BJ (cell line): ENCODE measurements around the gene MTMR2. TPM values are rescaled to one million over a fixed set of nuclear protein-coding genes. Genes with fewer than 3 reads are reported as not detected.

Experiments used
- CTCF ChIA-PET: fragments of 350-600 bp; formaldehyde crosslinking; extraction: SDS; loops from one replicate; lab custom pipeline; 2021; ENCODE audit warnings: antibody characterized with exemption, inconsistent platforms; lab: Yijun Ruan, JAX
- POLR2A ChIA-PET: fragments of 300-600 bp; sonication (Branson Sonifier 250); formaldehyde crosslinking; extraction: SDS; loops from one replicate; lab custom pipeline; 2021; ENCODE audit warnings: antibody characterized with exemption; lab: Charles Lee
- DNase-seq: peaks from one replicate; pipeline ENCODE4 v3.0.0-alpha.2; 2011; ENCODE audit warnings: low read depth
- H3K27me3 ChIP-seq: 2 replicates; pipeline ENCODE4 v1.6.0; 2011; ENCODE audit warnings: low read length; ENCODE audit not compliant: control insufficient read depth, insufficient read depth
- H3K36me3 ChIP-seq: 2 replicates; pipeline ENCODE4 v1.5.1; 2011; ENCODE audit warnings: low read length; ENCODE audit not compliant: control insufficient read depth, insufficient read depth
- H3K4me3 ChIP-seq: 2 replicates; pipeline ENCODE4 v1.5.1; 2011; ENCODE audit warnings: low read depth, mild to moderate bottlenecking, control low read depth, low read length
- polyA plus RNA-seq: library from polyadenylated mRNA; depleted of rRNA; stranded (reverse); fragments of >200 nt; gene quantifications from 2 replicates; pipeline ENCODE4 v1.2.3, GENCODE V29; 2011
- TF ChIP-seq, protein P1 (sequence below): IDR thresholded peaks from 2 replicates; pipeline ENCODE4 v1.5.1; 2011; ENCODE audit warnings: low read depth, mild to moderate bottlenecking, control low read depth, inconsistent platforms, low read length, moderate library complexity; ENCODE audit not compliant: insufficient read depth

The MTMR2 gene
- polyA plus RNA-seq, 1 experiment = 19.3 TPM

DNA sequence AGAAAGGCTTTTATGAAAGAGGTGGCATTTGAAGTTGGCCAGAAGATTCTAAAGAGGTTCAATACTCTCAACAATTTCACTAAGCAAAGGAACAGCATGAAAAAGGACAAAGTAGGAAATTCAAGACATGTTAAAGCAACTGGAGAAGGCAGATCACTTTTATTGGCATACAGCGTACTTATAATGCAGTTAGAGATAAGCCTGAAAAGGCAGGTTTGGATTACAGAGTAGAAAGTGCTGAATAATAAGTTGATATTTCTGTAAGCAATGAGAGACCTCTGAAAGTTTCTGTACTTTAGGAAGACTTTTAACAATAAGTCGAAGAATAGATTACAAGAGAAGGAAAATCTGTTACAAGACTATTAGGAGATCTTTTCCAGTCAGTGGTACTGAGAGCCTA, 25.1 kb downstream of the MTMR2 start:
- CTCF ChIA-PET = no interaction called here
- POLR2A ChIA-PET = no interaction called here
- TF ChIP-seq, protein P1, sequence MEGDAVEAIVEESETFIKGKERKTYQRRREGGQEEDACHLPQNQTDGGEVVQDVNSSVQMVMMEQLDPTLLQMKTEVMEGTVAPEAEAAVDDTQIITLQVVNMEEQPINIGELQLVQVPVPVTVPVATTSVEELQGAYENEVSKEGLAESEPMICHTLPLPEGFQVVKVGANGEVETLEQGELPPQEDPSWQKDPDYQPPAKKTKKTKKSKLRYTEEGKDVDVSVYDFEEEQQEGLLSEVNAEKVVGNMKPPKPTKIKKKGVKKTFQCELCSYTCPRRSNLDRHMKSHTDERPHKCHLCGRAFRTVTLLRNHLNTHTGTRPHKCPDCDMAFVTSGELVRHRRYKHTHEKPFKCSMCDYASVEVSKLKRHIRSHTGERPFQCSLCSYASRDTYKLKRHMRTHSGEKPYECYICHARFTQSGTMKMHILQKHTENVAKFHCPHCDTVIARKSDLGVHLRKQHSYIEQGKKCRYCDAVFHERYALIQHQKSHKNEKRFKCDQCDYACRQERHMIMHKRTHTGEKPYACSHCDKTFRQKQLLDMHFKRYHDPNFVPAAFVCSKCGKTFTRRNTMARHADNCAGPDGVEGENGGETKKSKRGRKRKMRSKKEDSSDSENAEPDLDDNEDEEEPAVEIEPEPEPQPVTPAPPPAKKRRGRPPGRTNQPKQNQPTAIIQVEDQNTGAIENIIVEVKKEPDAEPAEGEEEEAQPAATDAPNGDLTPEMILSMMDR = no peak
- Histone ChIP-seq H3K36me3 (no peaks in the 10 kb centered on the region), H3K27me3 (no peaks in the 10 kb centered on the region), H3K4me3 (no peak overlapping the region)
- no peak for DNase-seq

DNA sequence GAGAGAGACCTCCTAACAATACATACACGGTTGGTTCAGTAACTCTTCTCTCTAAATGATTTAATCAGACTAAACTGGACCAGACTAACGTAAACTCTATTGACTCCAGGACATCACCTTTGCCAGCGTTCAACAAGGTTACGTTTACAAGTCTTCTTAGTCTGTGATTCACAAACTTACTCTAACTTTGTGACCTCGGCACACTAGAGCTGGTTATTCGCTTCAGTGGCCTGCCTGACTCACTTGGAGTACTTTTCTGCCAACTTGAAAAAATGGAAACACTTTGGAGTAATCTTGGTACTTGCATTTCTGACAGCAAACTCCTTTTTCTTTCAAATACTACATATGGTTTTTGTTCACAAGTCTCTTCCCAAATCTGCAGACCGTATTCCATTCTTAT, 26.2 kb downstream of the MTMR2 start:
- ChIA-PET CTCF (no interaction called here), POLR2A (no interaction called here)
- Histone ChIP-seq H3K4me3 (no peak overlapping the region), H3K36me3 (no peaks in the 10 kb centered on the region), H3K27me3 (no peaks in the 10 kb centered on the region)
- TF ChIP-seq, protein P1 = no peak
- no peak for DNase-seq

DNA sequence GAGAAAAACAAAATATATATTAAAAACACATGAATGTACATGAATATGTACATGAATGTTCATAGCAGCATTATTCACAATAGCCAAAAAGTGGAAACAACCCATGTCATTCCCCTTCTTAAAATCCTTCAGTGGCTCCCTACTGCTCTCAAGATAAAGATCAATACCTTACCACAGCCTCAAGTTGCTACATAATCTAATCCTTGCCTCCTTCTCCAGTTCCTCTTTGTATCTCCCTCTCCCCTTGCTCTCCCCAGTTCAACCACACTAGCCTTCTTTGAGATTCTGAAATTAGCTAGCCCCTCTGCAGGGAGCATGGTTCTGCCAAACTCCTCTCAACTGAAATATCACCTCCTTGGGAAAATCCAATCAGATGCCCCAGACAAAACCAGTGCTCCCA, 28.1 kb downstream of the MTMR2 start:
- no peaks in the 10 kb centered on the region for H3K36me3 ChIP-seq
- TF ChIP-seq, protein P1 = no peak
- ChIA-PET POLR2A (no interaction called here), CTCF (no interaction called here)
- DNase-seq = no peak
- H3K4me3 ChIP-seq = no peak overlapping the region
- no peaks in the 10 kb centered on the region for H3K27me3 ChIP-seq

DNA sequence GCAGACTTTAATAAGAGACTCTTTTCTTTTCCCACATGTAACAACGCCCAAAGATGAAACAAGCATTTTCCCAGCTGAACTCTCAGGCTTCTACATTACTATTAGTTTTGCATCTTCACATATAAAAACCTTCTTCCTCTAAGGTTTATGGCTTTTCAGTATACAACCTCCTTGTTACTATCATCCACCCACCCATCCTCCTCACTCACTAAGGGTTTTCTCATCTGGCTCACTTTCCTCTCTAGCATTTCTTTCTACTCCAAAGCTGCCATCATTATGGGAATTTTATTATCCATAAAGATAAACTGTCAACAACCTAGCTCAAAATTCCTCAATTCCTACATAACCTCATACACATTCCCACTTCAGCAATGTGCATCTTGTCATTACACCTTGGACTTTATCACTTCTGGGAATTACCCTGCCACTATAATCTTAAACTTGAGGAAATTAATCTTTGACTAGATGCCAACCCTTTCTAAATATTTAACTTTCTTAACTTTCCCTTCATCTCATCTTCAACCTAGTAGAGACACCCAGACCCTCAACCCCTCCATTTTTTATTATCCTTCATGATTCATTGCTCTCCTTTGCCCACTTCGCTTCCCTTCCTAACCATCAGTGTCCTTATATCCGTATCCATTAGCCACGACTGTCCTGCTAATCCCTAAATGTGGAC, 30.9 kb downstream of the MTMR2 start:
- H3K36me3 ChIP-seq = no peaks in the 10 kb centered on the region
- TF ChIP-seq, protein P1 = no peak
- ChIA-PET POLR2A (no interaction called here), CTCF (no interaction called here)
- H3K4me3 ChIP-seq = no peak overlapping the region
- no peak for DNase-seq
- no peaks in the 10 kb centered on the region for H3K27me3 ChIP-seq

DNA sequence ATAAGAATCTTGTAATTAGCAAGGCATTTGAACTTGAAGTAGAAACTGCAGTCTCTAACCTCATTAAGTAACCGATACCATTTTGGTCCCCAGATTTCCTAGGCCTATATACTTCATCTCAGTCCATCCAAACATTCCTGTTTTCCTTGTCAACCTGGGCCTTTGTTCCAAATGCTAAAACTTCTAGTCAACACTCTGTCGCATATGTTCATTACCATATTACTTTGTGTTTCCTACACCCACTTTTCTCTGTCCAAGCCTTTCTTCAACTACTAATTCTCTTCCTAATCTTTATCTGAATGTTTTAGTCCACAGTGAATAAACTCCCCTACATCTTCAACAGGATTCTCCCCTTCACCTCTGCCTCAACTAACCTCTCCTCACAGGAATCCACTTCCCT, 31.4 kb downstream of the MTMR2 start:
- ChIA-PET POLR2A (no interaction called here), CTCF (no interaction called here)
- TF ChIP-seq, protein P1 = no peak
- no peak overlapping the region for H3K4me3 ChIP-seq
- no peaks in the 10 kb centered on the region for H3K36me3 ChIP-seq
- no peaks in the 10 kb centered on the region for H3K27me3 ChIP-seq
- no peak for DNase-seq
